ENCODE measurements around the gene TBCD.

Gene TBCD

GRCh38 chr17:82821554-82821953, 69.7 kb downstream of the TBCD start:
- Mint-ChIP-seq H3K4me1 (no peaks in the 10 kb centered on the region), H3K27ac (no peak overlapping the region), H3K36me3 (peaks cover 26% of the 10 kb centered on the region), H3K9me3 (peaks cover 5% of the 10 kb centered on the region), H3K27me3 (no peaks in the 10 kb centered on the region), H3K4me3 (no peak overlapping the region)

DNA sequence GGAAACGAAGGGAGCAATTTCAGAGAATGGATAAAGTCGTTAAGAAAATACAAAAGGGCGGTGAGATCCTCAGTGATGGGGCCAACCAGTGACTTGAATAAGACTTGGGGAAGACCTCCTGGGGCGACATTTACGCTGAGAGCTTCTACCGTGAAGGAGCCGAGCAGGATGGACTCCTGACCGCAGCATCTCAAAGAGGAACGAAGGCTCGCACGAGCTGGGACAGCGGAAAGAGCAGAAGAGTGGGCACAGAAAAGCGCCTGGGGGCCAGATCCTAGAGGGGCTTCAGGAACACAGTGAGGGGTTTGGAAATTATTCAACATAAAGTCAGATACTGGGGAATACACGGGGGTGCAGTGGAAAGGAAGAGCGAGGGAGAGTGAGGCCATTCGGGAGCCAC, 70.4 kb downstream of the TBCD start:
- H3K9me3 Mint-ChIP-seq: peaks cover 5% of the 10 kb centered on the region
- no peaks in the 10 kb centered on the region for H3K27me3 Mint-ChIP-seq
- no peak overlapping the region for H3K4me3 Mint-ChIP-seq
- no peaks in the 10 kb centered on the region for H3K4me1 Mint-ChIP-seq
- H3K27ac Mint-ChIP-seq: no peak overlapping the region
- peaks cover 26% of the 10 kb centered on the region for H3K36me3 Mint-ChIP-seq

DNA sequence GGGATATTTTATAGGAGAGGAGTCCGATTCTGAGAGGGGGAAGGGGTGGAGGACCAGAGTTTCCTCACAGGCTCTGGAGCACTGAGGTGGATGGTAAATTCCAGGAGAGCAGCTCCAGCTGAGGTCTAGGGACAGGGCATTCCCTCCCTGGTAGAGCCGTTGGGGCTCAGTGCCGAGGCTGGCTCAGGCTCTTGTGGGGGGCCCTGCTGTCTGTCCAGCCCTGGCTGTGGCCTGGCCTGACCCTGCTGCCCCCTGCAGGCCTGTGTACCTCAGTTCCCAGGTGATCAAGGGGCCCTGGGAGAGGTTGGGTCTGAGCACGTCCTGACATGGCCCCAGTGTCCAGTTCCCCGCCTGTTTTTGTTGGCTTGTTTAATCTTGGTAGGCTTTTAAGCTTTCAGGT, 71.1 kb downstream of the TBCD start:
- Mint-ChIP-seq H3K9me3 (peaks cover 5% of the 10 kb centered on the region), H3K4me3 (no peak overlapping the region), H3K4me1 (no peaks in the 10 kb centered on the region), H3K27me3 (no peaks in the 10 kb centered on the region), H3K27ac (no peak overlapping the region), H3K36me3 (peaks cover 26% of the 10 kb centered on the region)

DNA sequence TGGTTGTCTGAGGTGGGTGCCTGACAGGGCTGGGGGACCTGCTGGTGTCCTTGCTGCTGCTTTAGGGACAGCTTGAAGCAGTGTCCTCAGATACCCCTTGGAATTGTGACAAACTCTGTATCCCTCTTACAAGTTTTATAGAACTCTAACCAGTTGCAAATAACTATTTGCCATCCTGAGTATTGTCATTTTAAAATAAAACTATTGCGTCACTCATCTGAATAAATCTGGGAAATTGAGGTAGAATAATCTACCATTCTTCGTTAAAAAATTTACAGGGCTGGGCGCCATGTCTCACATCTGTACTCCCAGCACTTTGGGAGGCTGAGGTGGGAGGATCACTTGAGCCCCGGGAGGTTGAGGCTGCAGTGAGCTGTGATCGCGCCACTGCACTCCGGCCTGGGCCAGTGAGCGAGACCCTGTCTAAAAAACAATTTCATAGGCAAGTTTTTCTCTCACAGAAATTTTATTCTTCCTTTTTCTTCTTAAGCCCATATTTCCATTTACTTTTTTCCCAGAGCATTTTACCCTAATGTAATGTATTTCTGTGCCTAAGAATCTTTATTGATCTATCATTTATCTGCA, 73.8 kb downstream of the TBCD start:
- Mint-ChIP-seq H3K9me3 (peaks cover under 1% of the 10 kb centered on the region), H3K4me1 (no peaks in the 10 kb centered on the region), H3K4me3 (no peak overlapping the region), H3K27ac (no peak overlapping the region), H3K36me3 (peaks cover 20% of the 10 kb centered on the region), H3K27me3 (no peaks in the 10 kb centered on the region)

DNA sequence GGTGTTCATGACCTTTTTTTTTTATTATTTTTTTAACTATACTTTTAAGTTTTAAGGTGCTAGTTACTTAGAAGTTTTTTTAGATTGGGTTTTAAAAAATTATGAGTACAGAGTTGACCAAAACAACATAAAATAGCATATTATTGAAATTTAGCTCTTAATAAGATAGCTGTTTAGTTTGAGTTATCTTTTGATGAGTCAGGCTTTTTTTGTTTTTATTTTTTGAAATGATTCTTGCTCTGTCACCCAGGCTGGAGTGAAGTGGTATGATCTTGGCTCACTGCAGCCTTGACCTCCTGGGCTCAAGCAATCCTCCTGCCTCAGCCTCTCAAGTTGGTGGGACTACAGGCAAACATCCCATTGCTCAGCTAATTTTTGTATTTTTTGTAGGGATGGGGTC, 74.3 kb downstream of the TBCD start:
- no peak overlapping the region for H3K27ac Mint-ChIP-seq
- H3K4me1 Mint-ChIP-seq: no peaks in the 10 kb centered on the region
- H3K27me3 Mint-ChIP-seq: no peaks in the 10 kb centered on the region
- H3K36me3 Mint-ChIP-seq: peaks cover 16% of the 10 kb centered on the region
- H3K4me3 Mint-ChIP-seq: no peak overlapping the region
- H3K9me3 Mint-ChIP-seq: no peaks in the 10 kb centered on the region

- Mint-ChIP-seq H3K4me3 (no peak overlapping the region), H3K36me3 (peaks cover 15% of the 10 kb centered on the region), H3K9me3 (no peaks in the 10 kb centered on the region), H3K27me3 (no peaks in the 10 kb centered on the region), H3K4me1 (no peaks in the 10 kb centered on the region), H3K27ac (no peak overlapping the region)
Observed at GRCh38 chr17:82826956-82827355, 75.1 kb downstream of the TBCD start.

DNA sequence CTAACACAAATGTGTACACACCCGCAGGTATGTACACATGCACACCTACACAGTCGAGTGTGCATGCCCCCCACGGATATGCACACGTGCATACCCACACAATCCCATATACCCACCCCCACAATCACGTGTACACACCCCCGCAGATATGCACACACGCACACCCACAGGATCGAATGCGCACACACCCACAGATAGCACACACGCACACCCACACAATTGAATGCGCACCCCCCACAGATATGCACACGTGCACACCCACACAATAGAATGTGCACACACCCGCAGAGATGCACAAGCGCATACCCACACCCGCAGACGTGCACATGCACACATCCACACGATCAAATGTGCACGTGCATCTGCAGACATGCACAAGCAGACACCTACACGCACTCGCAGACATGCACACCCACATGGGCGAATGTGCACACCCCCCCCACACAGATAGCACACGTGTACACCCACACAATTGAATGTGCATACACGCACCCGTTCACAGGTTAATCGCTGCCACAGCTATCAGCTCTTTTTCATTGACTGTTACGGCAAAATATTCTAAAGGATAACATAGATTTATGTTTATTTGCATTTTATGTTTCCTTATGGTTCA, 77.1 kb downstream of the TBCD start:
- no peaks in the 10 kb centered on the region for H3K9me3 Mint-ChIP-seq
- no peak overlapping the region for H3K4me3 Mint-ChIP-seq
- H3K27me3 Mint-ChIP-seq: no peaks in the 10 kb centered on the region
- H3K36me3 Mint-ChIP-seq: peaks cover 8% of the 10 kb centered on the region
- no peaks in the 10 kb centered on the region for H3K4me1 Mint-ChIP-seq
- H3K27ac Mint-ChIP-seq: peak overlapping the region; percentile 15

- H3K4me3 Mint-ChIP-seq: no peak overlapping the region
- no peaks in the 10 kb centered on the region for H3K4me1 Mint-ChIP-seq
- no peaks in the 10 kb centered on the region for H3K9me3 Mint-ChIP-seq
- no peaks in the 10 kb centered on the region for H3K27me3 Mint-ChIP-seq
- H3K36me3 Mint-ChIP-seq: peaks cover 8% of the 10 kb centered on the region
- H3K27ac Mint-ChIP-seq: no peak overlapping the region
Observed at GRCh38 chr17:82830249-82830661, 78.4 kb downstream of the TBCD start.

- no peak overlapping the region for H3K27ac Mint-ChIP-seq
- H3K27me3 Mint-ChIP-seq: no peaks in the 10 kb centered on the region
- no peaks in the 10 kb centered on the region for H3K4me1 Mint-ChIP-seq
- H3K4me3 Mint-ChIP-seq: no peak overlapping the region
- peaks cover 8% of the 10 kb centered on the region for H3K36me3 Mint-ChIP-seq
- H3K9me3 Mint-ChIP-seq: no peaks in the 10 kb centered on the region
Observed at GRCh38 chr17:82831041-82831817, 79.4 kb downstream of the TBCD start.

DNA sequence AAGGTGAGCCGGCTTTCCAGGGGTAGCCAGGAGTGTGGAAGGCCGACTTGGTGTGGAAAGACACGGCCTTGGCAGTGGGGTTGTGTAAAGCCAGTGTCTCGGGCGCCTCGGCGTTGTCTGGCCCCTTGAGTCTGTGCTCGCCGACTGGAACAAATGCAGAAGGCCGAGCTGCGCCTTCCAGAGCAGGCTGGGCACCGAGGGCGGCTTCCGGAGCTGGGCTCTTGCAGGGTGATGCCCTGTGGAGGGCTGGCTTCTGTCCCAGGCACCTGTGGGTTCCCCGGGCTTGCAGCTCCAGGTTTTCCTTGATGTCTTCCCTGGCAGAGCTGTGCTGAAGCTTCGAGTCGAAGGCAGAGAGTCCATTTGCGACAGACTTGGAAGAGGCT, 79.9 kb downstream of the TBCD start:
- Mint-ChIP-seq H3K4me1 (no peaks in the 10 kb centered on the region), H3K4me3 (no peak overlapping the region), H3K27ac (no peak overlapping the region), H3K9me3 (no peaks in the 10 kb centered on the region), H3K27me3 (no peaks in the 10 kb centered on the region), H3K36me3 (peaks cover 8% of the 10 kb centered on the region)

GRCh38 chr17:82832411-82832810, 80.5 kb downstream of the TBCD start:
- Mint-ChIP-seq H3K4me1 (no peaks in the 10 kb centered on the region), H3K4me3 (no peak overlapping the region), H3K27ac (no peak overlapping the region), H3K9me3 (no peaks in the 10 kb centered on the region), H3K27me3 (no peaks in the 10 kb centered on the region), H3K36me3 (peaks cover 8% of the 10 kb centered on the region)

DNA sequence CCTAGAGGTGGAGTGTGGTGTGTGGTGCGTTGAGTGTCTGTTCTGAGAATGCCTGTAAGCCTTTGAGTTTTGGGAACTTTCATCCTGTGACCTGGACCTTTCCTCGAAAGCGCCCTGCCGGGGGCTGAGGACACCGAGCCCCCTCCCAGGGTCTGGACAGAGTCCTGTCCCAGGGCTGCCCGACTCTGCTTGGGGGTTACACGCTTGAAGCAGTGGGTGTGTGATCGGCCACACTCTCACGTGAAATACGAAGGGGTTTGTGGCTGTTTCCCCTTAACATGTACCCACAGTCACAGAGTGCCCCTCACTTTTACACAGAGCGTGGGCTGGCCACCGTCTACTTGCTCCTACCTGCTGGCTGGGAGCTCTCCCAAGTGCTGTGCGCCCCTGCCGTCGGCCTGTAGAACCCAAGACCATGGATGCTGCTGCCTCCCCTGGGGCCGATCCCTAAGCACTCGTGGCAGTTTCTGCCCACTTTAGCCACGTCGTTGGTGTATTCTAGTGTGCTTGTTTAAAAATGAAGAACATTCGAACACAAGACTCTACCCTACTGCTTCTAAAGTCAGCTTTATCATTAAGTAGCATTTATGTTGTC, 81.1 kb downstream of the TBCD start:
- H3K4me1 Mint-ChIP-seq: no peaks in the 10 kb centered on the region

DNA sequence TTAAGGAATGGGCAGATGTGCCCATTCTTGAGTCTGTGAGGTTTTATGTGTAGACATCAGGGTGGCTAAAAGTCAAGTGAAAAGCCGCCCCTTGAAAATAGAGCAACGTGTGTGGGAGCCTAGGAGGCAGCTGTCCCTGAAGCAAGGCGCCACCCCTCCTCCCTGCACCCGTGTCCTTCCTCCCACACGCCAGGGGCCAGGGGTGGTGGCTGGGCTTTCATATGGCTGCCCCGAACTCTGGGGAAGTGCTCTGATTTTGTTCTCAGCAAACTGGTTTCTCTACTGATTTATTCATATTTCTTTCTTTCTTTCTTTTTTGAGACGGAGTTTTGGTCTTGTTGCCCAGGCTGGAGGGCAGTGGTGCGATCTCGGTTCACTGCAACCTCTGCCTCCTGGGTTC, 83.3 kb downstream of the TBCD start:
- Mint-ChIP-seq H3K36me3 (no peaks in the 10 kb centered on the region), H3K27me3 (no peaks in the 10 kb centered on the region)

More for the DNA sequence above, 81.1 kb downstream of the TBCD start:
- H3K27me3 Mint-ChIP-seq: no peaks in the 10 kb centered on the region
- H3K9me3 Mint-ChIP-seq: no peaks in the 10 kb centered on the region
- H3K27ac Mint-ChIP-seq: no peak overlapping the region
- no peak overlapping the region for H3K4me3 Mint-ChIP-seq
- peaks cover 5% of the 10 kb centered on the region for H3K36me3 Mint-ChIP-seq

DNA sequence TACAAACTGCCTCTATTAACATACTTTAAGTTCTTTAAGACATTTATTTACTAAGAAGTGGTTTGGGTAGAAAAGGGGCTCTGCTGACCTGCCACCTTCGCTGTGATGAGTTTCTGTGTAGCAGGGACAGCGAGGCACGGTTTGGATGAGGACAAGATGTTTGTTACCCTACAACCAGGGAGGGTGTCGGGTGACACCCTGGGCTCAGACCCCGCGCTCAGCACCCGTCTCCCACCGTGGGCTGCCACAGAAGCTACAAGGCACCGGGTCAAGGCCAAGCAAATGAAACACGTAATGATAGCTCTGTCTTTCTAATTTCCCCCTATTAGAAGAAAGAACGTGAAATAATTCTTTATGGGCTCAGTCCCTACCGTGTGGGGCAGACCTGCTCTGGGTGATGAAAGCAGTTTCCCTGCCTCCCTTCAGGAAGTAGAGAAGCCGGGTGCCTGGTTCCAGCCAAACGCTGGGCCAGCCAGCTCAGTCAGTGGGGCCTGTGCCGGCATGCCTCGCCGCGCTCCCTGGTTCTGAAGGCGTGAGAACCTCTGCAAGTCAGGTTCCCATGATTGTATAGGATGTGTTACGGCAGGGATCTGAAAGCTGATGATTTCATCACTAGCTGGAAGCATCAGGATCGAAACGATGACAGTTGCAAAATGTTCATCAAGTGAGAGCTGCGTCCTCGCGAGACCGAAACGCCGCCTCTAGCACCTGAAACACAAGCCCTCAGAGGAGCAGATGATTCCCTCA, 84.1 kb downstream of the TBCD start:
- no peaks in the 10 kb centered on the region for H3K9me3 Mint-ChIP-seq
- H3K27ac Mint-ChIP-seq: no peak overlapping the region
- no peak overlapping the region for H3K4me3 Mint-ChIP-seq
- H3K27me3 Mint-ChIP-seq: no peaks in the 10 kb centered on the region
- no peaks in the 10 kb centered on the region for H3K4me1 Mint-ChIP-seq
- H3K36me3 Mint-ChIP-seq: no peaks in the 10 kb centered on the region

More for the DNA sequence above, 83.3 kb downstream of the TBCD start:
- Mint-ChIP-seq H3K9me3 (no peaks in the 10 kb centered on the region), H3K27ac (no peak overlapping the region), H3K4me1 (no peaks in the 10 kb centered on the region), H3K4me3 (no peak overlapping the region)

DNA sequence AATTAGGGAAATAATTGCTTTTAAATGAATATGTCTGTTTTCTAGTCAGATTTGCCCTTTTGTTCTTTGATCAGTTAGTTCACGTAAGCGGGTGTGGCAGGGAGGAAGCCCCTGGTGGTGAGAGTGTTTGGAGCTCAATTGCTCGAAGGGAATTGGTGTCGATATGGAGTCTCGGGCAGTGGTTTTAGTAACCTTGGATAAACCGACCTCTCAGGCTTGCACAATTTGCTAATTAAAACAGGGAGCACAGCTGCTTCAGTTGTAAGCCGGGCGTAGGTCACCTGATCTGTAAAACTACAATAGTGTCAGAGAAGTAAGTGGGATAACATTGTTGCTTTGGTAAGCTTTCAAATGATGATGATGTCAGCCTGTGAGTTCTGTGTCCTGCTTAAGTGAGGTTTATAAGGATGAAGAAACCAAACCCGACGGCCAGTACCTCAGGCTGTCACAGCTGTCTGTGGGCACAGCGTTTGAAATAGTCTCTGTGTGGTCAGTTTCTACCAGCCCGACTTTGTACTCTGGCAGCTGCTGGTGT, 85.0 kb downstream of the TBCD start:
- H3K9me3 Mint-ChIP-seq: no peaks in the 10 kb centered on the region
- no peaks in the 10 kb centered on the region for H3K27me3 Mint-ChIP-seq
- H3K4me3 Mint-ChIP-seq: no peak overlapping the region
- no peak overlapping the region for H3K27ac Mint-ChIP-seq
- no peaks in the 10 kb centered on the region for H3K36me3 Mint-ChIP-seq
- H3K4me1 Mint-ChIP-seq: no peaks in the 10 kb centered on the region

All from activated naive CD4-positive, alpha-beta T cell treated with anti-CD3 and anti-CD28 coated beads, Interleukin-2, amount 50 U/mL, for 24 hours (primary cell).